ENCODE data around the gene LIMA1.

- TF ChIP-seq POLR2AphosphoS5 (IDR thresholded peaks at IDR 0.05; ENCODE audit: borderline replicate concordance, low read depth, low read length) = no peak
- no peak for TF ChIP-seq EZH2 (IDR thresholded peaks at IDR 0.05)
Measured at GRCh38 chr12:50151047-50151687, 132.2 kb downstream of the LIMA1 start.

Data from SK-N-MC (cell line).